CD4-positive, alpha-beta T cell treated with Interleukin-17A for 1 hour (primary cell): ENCODE results near the gene SPACA4.
"Not testable (repeated sequence)": the region's sequence is repeated elsewhere in the genome, so short reads cannot be mapped to it uniquely, and the experiment has no call there.

ENCODE experiments used
- DNase-seq: peaks from one replicate; pipeline ENCODE4 v3.0.0-alpha.2; 2020

SPACA4 gene

DNA sequence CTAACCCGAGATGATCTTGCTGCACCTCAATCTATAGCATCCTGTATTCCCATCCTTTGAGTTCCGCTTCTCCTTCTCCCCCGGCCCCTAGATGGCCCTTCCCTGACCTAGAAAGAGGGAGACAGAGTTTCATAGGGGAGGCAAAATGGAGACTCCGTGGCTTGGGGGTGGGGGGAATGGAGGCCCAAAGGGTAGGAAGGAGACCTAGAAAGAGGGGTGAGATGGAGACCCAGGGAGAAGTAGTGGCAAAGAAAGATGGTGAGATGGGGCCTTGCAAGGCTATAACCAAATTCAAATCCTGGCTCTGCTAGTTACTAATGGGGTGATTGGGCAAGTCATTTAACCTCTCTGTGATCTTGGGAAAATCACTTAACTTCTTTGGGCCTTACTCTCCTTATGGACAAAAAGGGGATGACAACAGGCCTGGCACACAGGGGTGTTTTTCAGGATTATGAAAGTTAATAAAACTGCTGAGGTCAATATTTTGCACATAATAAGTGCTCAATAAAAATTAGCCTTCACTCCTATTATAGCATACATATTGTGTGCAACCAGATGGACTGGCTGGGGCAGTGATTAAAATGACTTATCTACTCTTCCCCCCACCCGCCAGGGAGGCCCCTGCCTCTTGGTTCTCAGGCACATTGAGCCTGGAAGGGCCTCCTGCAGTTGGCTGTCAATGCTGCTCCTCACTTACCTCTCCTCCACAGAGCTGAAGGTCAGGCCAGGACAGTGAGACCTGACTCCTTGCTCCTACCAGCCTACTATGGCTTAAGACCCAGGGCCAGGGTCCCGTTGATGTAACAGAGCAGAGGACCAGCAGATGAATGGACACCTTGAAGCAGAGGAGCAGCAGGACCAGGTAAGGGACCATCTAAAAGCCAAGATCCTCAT is 13.4 kb downstream of the SPACA4 start:
- no peak for DNase-seq

DNA sequence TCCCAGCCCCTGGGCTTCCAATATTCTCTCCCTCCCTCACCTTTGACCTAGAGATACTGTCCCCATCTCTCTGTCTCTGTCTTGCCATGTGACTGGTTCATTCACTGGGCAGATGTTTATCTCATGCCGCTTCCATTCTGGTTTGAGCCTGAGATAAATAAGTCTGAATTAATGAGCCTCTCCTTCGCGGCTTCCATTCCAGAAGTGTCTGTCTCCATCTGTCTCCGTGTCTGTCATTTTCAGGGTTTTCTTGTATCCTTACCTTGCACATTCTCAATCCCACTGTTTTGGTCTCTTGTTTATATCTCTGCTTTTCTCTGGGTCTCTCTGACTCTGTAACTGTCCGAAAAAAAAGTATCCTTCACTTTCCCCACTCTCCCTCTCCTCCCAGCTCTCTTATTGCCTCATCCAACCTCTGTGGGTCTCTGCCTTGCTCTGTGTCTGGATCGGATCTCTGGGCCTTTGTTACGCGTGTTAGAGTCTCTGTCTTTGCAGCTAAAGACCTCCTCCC is 17.1 kb downstream of the SPACA4 start:
- no peak for DNase-seq

DNA sequence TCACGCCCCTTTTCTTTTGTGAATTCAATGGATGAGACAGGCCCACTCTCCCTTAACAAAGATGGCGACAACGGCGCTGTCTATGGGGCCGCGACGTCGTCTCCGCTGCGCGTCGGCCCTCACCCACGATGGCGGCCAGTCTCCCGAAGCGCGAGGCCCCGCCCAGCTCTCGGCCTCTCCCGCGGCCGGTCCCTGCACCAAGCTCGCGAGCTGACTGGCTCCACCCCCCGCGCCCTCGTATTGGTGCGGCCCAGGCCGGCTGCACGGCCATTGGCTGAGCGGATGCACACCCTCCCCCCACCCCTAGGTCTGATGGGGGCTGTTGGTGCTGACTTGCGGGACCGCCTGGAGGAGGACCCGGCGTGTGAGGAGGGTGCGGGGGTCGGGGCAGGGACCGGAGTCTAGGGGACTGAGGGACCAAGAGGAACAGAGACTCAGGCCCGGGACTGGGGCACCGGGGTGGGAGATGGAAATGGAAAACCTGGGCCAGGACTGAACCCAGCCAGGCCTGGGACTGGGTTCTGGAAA is 17.6 kb downstream of the SPACA4 start:
- DNase-seq: peak; percentile 97

DNA sequence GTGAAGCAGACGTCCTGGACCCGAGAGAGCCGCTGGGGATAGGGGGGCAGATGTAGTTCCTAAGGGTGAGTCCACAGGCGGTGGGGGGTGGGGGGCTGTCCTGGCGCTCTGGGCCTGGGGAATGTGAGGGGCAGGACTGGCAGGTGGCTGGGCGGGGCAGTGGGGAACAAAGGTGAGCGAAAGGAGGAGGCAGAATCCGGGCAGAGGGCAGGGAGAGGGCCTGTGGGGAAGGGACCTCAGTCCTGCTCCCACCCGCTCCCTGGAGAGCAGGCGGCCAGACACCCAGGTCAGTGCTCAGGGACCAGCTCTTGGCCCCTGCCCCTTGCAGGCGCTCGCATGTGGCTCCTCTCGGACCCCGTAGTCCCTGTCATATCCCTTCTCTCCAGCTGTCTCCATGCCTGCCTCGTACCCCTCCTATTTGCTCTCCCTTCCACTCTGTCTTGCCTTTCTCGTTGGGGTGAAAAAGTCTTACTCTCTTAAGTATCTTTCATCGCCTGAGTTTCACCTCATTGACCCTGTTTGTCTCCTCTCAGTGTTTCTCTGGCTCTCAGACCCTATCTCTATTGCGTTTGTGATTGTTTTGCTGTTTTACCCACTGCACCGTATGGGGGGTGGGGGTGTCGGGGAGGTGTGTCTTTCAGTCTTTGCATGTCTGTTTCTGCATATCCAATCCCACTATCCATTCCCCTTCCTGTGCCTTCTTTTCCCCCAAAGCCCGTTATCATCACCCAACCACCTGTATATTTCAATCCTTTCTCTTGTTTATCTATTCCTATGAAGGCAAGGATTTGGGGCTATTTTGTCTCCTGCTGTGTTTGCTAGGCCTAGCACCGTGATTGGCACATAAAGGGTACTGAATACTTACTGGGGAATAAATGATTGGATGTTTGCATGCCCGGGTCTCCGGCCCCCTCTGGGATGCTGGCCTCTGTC is 18.5 kb downstream of the SPACA4 start:
- DNase-seq: no peak

DNA sequence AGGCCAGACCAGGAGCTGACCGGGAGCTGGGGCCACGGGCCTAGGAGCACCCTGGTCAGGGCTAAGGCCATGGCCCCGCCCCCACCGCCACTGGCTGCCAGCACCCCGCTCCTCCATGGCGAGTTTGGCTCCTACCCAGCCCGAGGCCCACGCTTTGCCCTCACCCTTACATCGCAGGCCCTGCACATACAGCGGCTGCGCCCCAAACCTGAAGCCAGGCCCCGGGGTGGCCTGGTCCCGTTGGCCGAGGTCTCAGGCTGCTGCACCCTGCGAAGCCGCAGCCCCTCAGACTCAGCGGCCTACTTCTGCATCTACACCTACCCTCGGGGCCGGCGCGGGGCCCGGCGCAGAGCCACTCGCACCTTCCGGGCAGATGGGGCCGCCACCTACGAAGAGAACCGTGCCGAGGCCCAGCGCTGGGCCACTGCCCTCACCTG is 19.4 kb downstream of the SPACA4 start:
- DNase-seq: no peak

DNA sequence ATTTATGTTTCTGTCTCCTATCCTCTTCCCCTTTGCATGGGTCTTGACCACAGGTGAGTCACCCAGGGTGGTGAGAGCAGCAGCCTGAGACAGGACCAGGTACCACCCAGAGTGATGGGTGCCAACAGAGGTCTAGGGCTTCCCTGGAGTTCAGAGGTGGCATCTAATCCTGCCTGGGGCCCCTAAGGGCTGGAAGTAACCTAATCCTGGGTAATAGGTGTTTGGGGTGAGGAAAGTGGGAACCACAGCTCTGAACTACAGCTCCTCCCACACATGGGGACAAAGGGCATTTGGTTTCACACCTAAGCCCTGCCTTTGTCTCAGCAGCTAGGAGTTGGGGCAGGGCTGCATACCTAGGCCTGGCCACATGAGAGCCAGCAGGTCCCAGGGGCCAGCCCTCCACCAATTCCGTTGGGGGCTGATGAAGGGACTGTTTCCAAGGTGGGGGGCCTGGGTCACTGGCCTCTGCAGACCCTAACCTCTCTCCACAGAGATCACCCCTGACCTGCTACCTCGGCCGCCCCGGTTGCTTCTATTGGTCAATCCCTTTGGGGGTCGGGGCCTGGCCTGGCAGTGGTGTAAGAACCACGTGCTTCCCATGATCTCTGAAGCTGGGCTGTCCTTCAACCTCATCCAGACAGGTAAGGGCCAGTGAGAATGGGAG is 20.8 kb downstream of the SPACA4 start:
- no peak for DNase-seq

- no peak for DNase-seq
Measured at GRCh38 chr19:48627865-48628314, 21.3 kb downstream of the SPACA4 start.

- no peak for DNase-seq
Measured at GRCh38 chr19:48628486-48629296, 22.1 kb downstream of the SPACA4 start.

DNA sequence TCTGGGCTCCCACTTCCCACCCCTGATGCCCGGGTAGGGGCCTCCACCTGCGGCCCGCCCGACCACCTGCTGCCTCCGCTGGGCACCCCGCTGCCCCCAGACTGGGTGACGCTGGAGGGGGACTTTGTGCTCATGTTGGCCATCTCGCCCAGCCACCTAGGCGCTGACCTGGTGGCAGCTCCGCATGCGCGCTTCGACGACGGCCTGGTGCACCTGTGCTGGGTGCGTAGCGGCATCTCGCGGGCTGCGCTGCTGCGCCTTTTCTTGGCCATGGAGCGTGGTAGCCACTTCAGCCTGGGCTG is 22.7 kb downstream of the SPACA4 start:
- no peak for DNase-seq

DNA sequence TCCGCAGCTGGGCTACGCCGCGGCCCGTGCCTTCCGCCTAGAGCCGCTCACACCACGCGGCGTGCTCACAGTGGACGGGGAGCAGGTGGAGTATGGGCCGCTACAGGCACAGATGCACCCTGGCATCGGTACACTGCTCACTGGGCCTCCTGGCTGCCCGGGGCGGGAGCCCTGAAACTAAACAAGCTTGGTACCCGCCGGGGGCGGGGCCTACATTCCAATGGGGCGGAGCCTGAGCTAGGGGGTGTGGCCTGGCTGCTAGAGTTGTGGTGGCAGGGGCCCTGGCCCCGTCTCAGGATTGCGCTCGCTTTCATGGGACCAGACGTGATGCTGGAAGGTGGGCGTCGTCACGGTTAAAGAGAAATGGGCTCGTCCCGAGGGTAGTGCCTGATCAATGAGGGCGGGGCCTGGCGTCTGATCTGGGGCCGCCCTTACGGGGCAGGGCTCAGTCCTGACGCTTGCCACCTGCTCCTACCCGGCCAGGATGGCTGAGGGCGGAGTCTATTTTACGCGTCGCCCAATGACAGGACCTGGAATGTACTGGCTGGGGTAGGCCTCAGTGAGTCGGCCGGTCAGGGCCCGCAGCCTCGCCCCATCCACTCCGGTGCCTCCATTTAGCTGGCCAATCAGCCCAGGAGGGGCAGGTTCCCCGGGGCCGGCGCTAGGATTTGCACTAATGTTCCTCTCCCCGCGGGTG is 23.2 kb downstream of the SPACA4 start:
- no peak for DNase-seq

- DNase-seq: no peak
Measured at GRCh38 chr19:48630296-48631063, 23.9 kb downstream of the SPACA4 start.

DNA sequence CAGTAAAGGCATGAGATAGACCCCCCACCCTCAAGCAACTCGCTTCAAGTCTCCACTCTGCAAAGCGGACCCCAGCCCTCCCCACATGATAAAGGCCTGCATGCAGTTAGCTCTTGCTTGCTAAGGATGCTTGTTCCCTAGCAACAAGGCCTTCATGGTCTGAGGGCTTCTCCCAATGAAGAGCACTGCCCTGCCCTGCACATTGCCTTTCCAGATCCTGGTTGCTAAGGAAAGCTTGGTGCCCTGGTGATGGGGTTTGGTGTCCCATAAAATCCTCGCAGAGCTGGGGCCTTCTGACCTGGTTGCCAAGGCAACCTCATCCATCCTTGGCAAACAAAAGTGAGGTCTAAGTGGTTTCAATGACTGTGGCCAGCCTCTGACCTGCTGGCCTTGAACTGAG is 24.7 kb downstream of the SPACA4 start:
- DNase-seq: no peak

DNA sequence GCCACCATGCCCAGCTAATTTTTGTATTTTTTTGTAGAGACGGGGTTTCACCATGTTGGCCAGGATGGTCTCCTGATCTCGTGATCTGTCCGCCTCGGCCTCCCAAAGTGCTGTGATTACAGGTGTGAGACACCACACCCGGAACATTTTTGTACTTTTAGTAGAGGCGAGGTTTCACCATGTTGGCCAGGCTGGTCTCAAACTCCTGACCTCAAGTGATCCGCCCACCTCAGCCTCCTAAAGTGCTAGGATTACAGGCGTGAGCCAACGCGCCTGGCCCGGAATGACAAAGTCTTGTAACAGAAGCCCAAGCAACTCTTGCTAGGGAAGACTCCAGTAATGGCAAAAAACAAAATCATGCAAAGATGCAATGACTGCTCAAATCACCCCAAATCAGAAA is 25.7 kb downstream of the SPACA4 start:
- DNase-seq: not testable (repeated sequence)

DNA sequence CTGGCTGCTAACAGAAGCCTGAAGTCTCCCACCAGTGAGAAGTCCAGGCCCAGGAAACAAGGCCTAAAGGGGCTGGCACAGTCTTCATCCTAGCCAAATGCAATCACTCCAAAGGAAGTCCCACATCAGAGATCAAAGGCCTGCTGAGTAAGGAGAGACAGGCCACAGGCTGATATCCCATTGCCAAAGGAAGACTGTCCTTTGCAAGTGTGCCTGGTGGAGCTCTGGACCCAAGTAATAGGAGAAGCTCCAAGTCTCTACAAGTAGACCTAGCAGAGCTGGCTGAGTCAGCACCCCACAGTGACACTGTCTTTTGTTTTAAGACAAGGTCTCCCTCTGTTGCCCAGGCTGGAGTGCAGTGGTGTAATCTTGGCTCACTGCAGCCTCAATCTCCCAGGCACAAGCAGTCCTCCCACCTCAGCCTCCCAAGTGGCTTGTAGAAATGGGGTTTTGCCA is 26.2 kb downstream of the SPACA4 start:
- DNase-seq: no peak

GRCh38 chr19:48633148-48634035 is 26.9 kb downstream of the SPACA4 start:
- no peak for DNase-seq

DNA sequence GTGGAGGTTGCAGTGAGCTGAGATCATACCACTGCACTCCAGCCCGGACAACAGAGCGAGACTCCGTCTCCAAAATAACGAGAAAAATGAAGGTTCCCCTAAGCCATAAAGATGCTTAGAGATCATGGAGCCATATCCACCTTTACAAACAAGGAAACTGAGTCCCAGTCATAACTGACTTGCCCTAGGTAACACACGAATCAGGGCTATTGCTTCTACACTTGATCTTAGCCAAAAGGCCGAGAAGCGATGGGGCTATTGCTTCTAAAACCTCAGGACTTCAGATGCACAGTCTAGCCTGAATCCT is 27.4 kb downstream of the SPACA4 start:
- no peak for DNase-seq

- DNase-seq: peak; percentile 93
Measured at GRCh38 chr19:48634424-48635262, 28.1 kb downstream of the SPACA4 start.

GRCh38 chr19:48635263-48635965 is 28.9 kb downstream of the SPACA4 start:
- DNase-seq: peak; percentile 72
